HL-60 (cell line): ENCODE measurements around the gene CRB1.

Experiments
- DNase-seq, 2 experiments: peaks; one replicate each; pipeline ENCODE4 v3.0.0-alpha.2; 2010 to 2020; ENCODE audit warnings: low read depth in 1 of 2, low spot score in 1 of 2
- H3K27ac ChIP-seq: fragments of 250-450 bp; sonication (Bioruptor Pico); replicated peaks from 2 replicates; pipeline ENCODE4 v1.5.1; 2020; ENCODE audit warnings: mild to moderate bottlenecking, moderate library complexity
- H3K27me3 ChIP-seq: fragments of 250-450 bp; sonication (Bioruptor Pico); 2 replicates; pipeline ENCODE4 v1.5.1; 2021; ENCODE audit warnings: mild to moderate bottlenecking, moderate library complexity; ENCODE audit not compliant: insufficient read depth, poor library complexity, severe bottlenecking
- H3K4me3 ChIP-seq: replicated peaks from 2 replicates; pipeline ENCODE4 v1.5.1; 2011; ENCODE audit warnings: mild to moderate bottlenecking, control low read depth, low read length; ENCODE audit not compliant: insufficient read depth
- GABPA ChIP-seq: IDR thresholded peaks from 2 replicates; pipeline ENCODE4 v1.6.1; 2012; ENCODE audit warnings: low read depth
- POLR2AphosphoS5 ChIP-seq: IDR thresholded peaks from 2 replicates; pipeline ENCODE4 v1.6.1; 2012; ENCODE audit warnings: low read depth
- SPI1 ChIP-seq: IDR thresholded peaks from 2 replicates; pipeline ENCODE4 v1.6.1; 2012; ENCODE audit warnings: low read depth, mild to moderate bottlenecking, borderline replicate concordance
- TF ChIP-seq, protein P1 (sequence below): IDR thresholded peaks from one replicate; pipeline ENCODE4 v1.5.1; 2011; ENCODE audit warnings: low read length, control low read depth, inconsistent platforms; ENCODE audit not compliant: insufficient read depth
- TF ChIP-seq, protein P2 (sequence below): IDR thresholded peaks from 2 replicates; pipeline ENCODE4 v1.6.1; 2012; ENCODE audit warnings: low read depth; ENCODE audit not compliant: insufficient replicate concordance

CRB1 gene

DNA sequence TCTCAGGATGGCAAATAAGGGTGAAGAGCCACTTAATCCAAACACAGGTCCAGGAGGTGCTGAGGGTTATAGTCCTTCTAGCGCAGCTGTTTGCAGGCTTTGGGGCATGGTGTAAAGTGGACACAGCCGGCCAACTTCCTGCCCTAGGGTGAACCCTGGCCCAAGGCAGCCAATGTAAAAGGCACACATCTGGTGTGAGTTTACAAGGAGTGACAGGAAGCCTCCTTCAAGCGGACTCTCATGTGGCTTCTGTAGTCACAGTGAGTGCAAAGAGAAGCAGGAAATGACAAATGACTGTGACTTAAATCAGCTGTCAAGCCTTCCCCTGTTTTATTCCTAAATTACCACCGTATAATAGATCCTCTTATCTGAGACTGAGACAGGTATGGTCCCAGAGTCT, 213.0 kb downstream of the CRB1 start:
- no peak for TF ChIP-seq GABPA
- TF ChIP-seq, protein P1, sequence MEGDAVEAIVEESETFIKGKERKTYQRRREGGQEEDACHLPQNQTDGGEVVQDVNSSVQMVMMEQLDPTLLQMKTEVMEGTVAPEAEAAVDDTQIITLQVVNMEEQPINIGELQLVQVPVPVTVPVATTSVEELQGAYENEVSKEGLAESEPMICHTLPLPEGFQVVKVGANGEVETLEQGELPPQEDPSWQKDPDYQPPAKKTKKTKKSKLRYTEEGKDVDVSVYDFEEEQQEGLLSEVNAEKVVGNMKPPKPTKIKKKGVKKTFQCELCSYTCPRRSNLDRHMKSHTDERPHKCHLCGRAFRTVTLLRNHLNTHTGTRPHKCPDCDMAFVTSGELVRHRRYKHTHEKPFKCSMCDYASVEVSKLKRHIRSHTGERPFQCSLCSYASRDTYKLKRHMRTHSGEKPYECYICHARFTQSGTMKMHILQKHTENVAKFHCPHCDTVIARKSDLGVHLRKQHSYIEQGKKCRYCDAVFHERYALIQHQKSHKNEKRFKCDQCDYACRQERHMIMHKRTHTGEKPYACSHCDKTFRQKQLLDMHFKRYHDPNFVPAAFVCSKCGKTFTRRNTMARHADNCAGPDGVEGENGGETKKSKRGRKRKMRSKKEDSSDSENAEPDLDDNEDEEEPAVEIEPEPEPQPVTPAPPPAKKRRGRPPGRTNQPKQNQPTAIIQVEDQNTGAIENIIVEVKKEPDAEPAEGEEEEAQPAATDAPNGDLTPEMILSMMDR: no peak
- TF ChIP-seq, protein P2, sequence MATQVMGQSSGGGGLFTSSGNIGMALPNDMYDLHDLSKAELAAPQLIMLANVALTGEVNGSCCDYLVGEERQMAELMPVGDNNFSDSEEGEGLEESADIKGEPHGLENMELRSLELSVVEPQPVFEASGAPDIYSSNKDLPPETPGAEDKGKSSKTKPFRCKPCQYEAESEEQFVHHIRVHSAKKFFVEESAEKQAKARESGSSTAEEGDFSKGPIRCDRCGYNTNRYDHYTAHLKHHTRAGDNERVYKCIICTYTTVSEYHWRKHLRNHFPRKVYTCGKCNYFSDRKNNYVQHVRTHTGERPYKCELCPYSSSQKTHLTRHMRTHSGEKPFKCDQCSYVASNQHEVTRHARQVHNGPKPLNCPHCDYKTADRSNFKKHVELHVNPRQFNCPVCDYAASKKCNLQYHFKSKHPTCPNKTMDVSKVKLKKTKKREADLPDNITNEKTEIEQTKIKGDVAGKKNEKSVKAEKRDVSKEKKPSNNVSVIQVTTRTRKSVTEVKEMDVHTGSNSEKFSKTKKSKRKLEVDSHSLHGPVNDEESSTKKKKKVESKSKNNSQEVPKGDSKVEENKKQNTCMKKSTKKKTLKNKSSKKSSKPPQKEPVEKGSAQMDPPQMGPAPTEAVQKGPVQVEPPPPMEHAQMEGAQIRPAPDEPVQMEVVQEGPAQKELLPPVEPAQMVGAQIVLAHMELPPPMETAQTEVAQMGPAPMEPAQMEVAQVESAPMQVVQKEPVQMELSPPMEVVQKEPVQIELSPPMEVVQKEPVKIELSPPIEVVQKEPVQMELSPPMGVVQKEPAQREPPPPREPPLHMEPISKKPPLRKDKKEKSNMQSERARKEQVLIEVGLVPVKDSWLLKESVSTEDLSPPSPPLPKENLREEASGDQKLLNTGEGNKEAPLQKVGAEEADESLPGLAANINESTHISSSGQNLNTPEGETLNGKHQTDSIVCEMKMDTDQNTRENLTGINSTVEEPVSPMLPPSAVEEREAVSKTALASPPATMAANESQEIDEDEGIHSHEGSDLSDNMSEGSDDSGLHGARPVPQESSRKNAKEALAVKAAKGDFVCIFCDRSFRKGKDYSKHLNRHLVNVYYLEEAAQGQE: no peak
- no peak for TF ChIP-seq SPI1
- no peak for TF ChIP-seq POLR2AphosphoS5
- no peak for DNase-seq
- no peaks in the 10 kb centered on the region for H3K27me3 ChIP-seq
- no peak overlapping the region for H3K4me3 ChIP-seq
- no peak overlapping the region for H3K27ac ChIP-seq

DNA sequence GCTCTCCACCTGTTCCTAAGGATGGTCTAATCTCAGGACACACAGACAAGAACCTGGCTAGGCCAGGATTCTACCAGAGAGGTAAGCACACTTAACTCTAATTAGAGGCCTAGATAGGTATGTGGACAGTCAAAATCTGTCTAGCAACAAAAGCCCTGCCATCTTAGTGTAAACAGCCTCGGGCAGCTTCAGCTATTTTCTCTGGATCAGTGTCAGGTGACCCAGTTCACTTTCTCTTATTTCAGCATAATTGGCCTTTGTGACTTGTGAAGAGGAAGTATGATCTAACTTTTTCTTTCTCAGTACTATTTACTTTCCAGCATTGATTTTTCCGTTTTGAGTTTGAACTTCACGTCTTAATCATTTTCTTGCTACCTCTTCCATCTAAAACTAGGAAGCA, 217.7 kb downstream of the CRB1 start:
- no peak for TF ChIP-seq POLR2AphosphoS5
- TF ChIP-seq, protein P2: no peak
- TF ChIP-seq GABPA: no peak
- no peak for TF ChIP-seq SPI1
- TF ChIP-seq, protein P1: no peak
- H3K27ac ChIP-seq: no peak overlapping the region
- no peaks in the 10 kb centered on the region for H3K27me3 ChIP-seq
- no peak overlapping the region for H3K4me3 ChIP-seq
- DNase-seq: no peak

DNA sequence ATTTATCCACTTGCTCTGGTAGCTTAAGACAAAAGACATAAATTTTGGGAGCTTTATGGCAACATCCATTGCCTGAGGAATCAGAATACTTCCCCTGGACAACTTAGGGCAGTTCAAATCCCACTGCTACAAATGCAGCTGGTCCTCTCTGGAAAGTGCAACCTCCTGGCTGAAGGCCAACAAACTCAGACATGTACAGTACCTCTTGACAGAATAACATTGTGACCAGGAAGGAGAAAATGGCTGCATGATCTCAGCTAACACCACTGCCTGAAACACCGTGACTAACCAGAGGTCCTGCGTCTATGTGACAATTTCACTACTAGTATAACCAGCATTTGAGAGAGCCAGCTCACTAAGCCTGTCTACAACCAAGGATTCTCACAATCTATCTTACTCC, 218.9 kb downstream of the CRB1 start:
- no peak for DNase-seq
- TF ChIP-seq, protein P2: no peak
- TF ChIP-seq GABPA (no peak), SPI1 (no peak), POLR2AphosphoS5 (no peak)
- TF ChIP-seq, protein P1: no peak
- H3K27ac ChIP-seq: no peak overlapping the region
- no peak overlapping the region for H3K4me3 ChIP-seq
- H3K27me3 ChIP-seq: no peaks in the 10 kb centered on the region
